ENCODE data around the gene SLC30A7.
"Not testable (repeated sequence)": the region's sequence is repeated elsewhere in the genome, so short reads cannot be mapped to it uniquely, and the experiment has no call there.

The SLC30A7 gene

DNA sequence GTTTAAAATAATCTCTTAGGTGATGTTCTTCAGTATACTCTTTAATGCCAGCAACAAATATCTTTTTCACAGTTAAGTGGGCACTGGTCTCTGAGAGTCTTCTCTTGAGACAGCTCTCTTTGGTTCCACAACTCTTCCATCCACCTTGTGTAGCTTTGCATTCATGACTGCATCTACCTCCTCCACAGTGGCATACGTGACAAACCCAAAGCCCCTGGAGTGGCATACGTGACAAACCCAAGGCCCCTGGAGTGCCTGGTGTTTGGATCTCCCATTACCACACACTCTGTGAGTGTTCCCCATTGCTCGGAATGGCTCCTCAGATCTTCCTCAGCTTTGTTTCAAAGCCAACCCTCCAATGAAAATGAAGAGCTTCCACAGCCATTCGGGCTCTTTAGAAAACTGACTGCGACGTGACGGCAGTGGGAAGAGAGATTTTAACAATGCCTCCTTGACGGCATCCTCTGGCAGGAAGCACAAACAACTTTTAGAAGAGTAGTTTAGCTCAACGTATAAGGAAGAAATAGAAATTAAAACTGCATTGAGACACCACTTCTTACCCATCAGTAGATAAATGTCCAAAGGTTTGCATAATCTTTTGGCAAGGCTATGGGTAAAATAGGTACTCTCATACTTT, 45.8 kb downstream of the SLC30A7 start:
- no peak for DNase-seq

DNA sequence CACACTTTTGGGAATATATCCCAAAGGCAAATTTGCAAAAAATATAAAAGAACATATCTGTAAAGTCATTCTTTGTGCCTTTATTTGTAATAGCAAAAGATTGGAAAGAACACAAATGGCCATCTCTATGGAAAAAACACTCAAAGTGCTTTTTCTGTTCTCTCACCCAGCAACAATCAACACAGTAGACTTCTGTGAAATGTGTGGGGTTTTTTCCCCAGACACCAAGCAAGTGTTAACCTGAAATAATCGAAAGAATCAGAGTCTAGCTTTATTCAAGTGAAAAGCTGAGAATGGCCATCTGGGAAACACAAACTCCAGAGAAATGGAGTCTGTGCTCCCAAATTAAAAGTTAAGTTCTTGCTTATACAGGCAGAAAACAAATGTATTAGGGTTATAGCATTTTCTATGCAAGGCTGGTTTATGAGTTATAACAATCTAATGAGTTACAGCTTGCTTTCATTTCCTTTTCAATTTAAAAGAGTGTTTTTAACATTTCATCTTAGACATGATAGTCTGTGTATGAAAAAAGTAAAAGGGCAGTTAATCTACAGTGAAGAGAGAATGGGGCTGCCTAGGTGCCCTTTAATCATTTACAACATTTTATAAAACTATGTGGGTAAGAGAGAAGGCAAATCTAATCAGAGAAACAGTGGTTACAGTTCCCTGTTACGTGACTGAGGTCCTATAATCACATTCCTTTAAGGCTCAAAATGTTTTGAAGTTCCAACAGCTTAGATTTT, 46.6 kb downstream of the SLC30A7 start:
- DNase-seq = no peak

DNA sequence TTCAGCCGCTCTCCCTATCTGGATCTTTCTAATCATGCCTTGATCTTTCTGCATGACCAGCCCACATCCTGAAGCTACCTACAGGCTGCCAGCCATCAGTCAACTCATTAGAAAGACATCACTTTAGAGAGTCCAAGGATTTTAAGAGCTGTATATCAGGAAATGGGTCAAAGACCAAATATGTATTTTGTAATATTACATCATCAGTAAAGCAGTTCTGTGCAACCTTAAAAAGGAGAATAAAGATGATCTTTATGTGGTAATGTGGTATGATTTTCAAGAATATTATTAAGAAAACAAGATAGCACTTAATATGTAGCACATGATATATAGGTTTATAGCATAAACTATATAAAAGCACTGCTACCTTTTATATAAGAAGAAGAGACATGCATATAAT, 47.6 kb downstream of the SLC30A7 start:
- DNase-seq = no peak

DNA sequence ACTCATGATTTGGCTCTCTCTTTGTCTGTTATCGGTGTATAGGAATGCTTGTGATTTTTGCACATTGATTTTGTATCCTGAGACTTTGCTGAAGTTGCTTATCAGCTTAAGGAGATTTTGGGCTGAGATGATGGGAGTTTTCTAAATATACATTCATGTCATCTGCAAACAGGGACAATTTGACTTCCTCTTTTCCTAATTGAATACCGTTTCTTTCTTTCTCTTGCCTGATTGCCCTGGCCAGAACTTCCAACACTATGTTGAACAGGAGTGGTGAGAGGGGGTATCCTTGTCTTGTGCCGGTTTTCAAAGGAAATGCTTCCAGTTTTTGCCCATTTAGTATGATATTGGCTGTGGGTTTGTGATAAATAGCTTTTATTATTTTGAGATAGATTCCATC, 50.2 kb downstream of the SLC30A7 start:
- DNase-seq = not testable (repeated sequence)

DNA sequence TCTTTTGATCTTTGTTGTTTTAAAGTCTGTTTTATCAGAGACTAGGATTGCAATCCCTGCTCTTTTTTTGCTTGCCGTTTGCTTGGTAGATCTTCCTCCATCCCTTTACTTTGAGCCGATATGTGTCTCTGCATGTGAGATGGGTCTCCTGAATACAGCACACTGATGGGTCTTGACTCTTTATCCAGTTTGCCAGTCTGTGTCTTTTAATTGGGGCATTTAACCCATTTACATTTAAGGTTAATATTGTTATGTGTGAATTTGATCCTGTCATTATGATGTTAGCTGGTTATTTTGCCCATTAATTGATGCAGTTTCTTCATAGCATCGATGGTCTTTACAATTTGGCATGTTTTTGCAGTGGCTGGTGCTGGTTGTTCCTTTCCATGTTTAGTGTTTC, 51.9 kb downstream of the SLC30A7 start:
- not testable (repeated sequence) for DNase-seq

DNA sequence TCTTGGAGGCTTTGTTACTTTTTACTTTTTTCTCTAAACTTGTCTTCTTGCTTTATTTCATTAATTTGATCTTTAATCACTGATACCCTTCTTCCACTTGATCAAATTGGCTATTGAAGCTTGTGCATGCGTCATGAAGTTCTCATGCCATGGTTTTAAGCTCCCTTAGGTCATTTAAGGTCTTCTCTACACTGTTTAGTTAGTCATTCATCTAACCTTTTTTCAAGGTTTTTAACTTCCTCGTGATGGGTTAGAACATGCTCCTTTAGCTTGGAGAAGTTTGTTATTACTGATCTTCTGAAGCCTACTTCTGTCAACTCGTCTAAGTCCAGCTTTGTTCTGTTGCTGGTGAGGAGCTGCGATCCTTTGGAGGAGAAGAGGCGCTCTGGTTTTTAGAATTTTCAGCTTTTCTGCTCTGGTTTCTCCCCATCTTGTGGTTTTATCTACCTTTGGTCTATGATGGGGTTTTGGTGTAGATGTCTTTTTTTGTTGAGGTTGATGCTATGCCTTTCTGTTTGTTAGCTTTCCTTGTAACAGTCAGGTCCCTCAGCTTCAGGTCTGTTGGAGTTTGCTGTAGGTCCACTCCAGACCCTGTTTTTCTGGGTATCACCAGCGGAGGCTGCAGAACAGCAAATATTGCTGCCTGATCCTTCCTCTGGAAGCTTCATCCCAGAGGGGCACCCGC, 53.0 kb downstream of the SLC30A7 start:
- not testable (repeated sequence) for DNase-seq

DNA sequence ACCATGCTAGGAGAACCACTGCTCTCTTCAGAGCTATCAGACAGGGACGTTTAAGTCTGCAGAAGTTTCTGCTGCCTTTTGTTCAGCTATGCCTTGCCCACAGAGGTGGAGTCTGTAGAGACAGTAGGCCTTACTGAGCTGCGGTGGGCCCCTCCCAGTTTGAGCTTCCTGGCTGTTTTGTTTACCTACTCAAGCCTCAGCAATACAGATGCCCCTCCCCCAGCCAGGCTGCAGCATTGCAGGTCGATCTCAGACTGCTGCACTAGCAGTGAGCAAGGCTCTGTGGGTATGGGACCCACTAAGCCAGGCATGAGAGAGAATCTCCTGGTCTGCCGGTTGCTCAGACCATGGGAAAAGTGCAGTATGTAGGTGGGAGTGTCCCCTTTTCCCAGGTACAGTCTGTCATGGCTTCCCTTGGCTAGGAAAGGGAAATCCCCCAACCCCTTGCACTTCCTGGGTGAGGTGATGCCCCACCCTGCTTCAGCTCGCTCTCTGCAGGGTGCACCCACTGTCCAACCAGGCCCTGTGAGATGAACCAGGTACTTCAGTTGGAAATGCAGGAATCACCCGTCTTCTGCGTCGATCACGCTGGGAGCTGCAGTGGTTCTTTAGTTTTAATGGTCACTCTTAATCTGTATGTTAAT, 53.7 kb downstream of the SLC30A7 start:
- DNase-seq = peak; percentile 49

DNA sequence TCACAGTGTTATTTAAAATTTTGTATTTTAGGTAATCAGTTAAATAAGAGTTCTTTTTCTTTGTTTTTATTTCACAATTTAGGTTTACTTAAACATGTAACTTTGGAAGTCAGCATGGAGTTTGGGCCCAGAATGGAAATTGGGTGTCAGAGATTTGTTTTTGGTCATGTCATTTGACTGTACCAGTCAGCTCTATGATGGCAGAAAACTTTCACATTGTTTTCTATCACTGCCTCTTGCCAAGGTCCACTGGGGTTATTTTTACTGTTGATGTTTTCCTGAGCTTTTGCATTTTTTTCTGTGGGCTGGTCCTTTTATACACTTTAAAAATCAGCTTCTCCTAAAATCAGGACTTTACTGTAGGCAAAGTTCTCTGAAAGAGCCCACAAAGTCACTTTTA, 54.4 kb downstream of the SLC30A7 start:
- no peak for DNase-seq

DNA sequence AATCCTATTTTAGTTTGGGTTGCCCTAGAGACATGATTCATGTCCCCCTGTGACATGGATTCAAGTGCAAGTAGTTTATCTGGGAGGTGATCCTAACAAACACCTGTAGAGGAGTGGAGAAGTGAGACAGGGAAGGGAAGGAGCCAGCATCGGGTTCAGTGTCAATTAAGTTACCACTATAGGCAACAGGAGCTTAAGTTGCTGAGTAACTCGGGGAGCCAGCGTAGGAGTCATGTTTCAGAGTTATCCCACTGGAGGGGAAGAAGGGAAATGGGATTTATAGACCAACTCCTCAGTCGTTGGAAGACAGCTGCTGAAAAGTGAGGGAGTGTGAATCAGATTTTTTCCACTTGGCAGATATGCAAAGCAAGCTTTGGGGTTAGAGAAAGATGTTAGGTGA, 54.9 kb downstream of the SLC30A7 start:
- no peak for DNase-seq

DNA sequence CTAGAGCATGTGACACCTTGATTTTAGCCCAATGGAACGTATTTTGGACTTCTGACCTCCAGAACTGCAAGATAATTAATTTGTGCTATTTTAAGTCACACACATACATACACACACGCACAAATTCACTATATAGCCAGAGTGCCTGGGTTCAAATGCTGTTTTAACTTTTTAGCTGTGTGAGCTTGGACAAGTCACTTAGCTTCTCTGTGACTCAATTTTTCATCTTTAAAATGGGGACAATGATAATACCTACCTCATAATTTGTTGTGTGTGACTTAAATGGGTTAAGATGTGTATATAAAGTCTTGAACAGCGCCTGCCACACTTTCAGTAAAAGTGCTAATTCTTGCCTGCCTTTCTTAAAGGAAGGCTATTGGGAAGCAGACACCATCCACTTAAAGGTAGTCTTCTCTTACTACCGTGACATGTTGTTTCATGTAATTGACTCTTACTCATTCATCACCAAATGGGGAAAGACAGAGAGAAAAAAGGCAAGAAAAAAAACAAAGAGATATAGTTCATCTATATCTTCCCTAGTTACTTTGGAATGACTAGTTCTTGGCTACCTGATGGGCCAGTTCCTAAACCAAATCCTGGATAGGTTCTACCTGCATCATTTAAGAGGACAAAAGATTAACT, 56.3 kb downstream of the SLC30A7 start:
- DNase-seq = no peak

DNA sequence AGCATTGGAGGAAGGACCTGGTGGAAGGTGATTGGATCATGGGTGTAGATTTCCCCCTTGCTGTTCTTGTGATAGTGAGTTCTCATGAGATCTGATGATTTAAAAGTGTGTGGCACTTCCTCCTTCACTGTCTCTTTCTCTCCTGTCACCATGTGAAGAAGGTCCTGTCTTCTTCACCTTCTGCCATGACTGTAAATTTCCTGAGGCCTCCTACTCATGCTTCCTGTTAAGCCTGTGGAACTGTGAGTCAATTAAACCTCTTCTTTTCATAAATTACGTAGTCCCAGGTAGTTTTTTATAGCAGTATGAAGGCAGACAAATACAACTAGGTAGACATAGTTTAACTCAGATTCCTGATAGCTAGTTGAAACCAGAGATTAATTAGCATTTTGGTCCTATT, 57.1 kb downstream of the SLC30A7 start:
- DNase-seq = not testable (repeated sequence)

DNA sequence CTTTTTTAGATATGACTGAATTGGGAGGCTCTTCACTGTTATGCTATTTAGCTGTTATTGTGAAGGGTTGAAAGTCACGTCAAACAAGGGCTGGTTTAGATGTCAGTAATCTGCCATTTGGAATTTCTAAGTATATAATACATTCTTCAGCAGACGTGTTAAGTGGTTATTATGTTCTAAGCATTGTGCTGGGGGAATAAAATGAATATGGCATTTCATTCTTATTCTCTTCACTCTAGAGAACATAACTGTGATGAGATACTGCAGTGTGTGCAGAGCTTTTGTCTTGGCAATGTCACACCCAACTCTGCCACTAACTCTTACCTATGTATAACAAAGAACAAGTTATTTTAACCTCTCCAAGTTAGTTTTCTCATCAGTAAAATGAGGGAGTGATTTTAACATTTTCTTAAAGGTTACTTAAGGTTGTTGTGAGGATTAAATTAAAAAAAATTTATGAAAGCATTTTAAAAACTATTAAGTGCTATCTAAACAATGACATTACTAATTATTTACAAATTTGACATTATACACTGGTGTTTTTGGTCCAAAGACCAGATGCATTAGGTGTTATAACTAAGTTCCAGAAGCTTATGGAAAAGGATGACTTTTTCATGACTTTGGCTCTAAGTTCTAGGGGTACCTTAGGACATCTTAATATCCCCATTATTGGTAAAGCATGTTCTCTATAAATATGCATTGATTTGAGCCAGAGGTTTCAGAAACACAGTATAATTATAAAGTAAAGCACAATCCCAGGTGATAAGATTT, 58.3 kb downstream of the SLC30A7 start:
- no peak for DNase-seq

DNA sequence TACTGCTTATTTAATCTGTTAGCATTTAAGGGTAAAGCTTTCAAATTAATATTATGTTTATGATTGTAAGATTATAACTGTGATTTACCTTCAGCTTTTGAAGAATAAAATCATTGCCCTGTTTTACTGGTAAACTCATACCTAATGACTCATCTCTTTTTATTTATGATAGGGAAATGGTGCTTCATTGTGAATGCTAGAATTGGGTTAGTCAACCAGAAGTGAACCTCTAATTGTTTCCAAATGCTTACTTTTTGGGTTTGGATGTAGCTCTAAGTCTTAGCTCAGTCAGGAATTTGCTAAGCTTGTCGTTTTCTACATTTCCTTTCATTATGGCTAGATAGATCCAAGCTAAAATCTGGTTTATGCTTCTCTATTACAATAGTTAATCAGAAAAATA, 59.4 kb downstream of the SLC30A7 start:
- no peak for DNase-seq

DNA sequence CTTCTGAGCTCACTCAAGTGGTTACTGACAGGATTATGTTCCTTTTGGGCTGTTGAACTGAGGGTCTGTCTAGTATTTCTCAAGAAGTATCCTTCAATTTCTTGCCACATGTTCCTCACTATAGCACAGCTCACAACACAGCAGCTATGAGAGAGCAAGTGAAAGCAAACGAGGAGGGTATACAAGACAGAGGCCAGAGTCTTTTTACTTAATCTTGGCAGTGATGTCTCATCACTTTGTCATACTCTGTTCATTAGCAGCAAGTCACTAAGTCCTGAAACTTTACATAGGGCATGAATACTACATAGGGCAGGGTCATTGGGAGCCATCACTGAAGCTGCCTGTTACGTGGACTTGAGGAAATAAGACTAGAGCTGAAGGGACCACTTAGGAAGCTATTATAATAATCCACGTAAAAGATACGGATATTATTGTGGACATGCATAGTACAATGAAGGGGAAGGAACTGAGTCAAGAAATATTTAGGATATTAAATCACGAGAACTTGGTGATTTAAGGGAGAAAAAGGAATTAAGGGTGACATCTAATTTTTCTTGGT, 63.7 kb downstream of the SLC30A7 start:
- no peak for DNase-seq

DNA sequence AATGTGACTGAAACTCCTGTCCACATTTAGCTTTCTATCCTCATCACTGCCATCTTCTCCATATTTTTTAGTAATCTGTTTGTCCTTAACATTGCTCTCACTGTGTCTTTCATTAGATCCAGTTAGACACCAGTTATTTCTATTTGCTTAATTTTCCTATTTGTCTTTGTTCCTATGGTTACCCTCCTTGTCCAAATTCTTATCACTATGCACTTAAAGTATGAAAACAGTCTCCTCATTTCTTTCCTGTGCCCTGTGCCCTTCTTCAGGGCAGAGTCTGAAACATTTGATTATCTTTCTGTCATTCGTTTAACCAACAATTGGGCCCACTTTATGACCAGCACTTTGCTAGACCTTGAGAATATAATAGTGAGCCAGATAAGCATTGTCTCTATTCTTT, 64.2 kb downstream of the SLC30A7 start:
- no peak for DNase-seq

DNA sequence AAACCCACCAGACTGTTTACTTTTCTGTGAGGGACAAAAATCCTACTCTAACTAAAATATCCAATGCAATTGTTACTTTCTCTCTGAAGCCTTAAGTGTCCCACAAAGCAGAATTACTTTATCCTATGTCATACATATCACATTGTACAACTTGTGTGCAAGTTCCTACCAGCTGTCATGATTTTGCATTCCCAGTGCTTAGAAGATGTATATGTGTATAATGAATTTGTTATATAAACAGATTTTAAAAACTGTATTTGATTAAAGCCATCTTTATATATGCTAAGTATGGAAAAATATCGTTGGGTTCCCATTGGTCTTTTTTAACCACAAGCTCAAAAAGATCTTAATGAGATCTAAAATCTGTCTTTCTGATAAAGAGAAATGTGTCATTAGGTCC, 72.7 kb downstream of the SLC30A7 start:
- no peak for DNase-seq

DNA sequence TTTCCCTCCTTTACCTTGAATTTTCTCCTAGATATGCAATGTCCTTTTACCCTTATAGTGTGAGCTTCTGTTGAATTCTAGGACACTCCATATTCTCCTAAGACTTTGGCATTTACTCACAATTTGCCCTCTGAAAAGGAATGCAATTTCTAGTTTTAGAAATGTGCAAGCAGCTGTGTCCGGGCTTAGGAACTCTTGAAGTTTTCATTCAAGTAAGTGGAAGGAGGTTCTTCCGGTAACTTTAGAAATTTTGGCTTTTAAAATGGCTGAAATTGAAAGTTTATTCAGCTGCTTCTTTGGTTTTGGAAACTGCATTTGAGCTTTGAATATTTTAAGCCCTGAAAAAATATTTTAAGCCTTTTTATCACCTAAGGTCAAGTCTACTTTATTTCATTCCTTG, 73.4 kb downstream of the SLC30A7 start:
- DNase-seq = no peak

DNA sequence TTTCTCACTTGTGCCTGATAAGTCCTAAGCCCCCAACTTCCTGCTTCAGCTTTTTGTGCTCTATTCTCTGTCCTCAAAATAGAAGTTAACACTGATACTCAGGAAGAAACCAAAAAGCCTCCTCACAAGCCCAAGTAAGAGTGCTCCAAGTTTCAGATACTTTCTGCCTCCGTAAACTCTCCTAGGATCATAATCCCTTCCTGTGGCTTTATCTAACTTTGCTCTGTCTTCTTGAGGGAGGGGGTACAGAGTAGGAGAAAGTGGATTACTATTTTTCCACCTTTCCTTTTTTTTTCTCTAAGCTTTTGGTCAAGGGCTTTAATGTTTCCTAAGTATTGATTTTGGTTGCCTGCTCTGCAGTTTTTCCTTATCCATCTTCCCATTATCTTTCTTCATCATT, 75.1 kb downstream of the SLC30A7 start:
- no peak for DNase-seq

DNA sequence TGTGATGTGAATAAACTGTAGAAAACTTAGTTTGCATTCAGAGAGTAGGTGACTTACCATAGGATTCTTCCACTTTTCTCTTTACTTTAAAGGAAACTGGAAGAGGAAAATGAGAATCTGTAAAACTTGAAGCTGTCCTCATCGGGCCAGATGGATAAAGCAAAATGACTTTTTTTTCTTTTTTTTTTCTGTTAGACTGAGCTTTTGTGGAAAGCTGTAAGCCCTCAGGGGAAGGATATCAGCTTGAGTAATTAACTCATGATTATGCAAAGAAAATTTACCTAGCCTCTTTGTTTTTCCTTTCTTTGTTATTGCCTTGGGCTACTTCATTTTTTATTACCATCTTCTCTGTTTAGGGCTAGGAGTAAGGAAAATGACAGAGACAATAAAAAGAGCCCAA, 76.3 kb downstream of the SLC30A7 start:
- DNase-seq = no peak

DNA sequence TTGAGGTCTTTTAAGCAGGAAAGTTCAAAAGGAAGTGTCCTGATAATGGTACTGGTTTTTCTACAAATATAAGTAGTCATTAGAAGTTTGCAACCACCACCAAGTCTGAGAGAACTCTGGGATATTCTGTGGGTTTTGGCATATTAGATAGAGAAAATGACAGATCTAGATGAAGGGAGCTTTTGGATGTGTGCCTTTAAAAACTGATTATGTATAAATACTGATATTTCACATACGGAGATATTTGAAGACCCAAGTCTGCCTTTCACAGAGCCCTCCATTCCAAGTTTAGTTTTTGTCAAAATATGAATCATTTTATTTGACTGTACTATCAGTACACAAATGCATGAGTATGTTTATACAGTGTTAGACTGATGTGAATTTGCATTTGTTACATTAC, 81.0 kb downstream of the SLC30A7 start:
- no peak for DNase-seq

DNA sequence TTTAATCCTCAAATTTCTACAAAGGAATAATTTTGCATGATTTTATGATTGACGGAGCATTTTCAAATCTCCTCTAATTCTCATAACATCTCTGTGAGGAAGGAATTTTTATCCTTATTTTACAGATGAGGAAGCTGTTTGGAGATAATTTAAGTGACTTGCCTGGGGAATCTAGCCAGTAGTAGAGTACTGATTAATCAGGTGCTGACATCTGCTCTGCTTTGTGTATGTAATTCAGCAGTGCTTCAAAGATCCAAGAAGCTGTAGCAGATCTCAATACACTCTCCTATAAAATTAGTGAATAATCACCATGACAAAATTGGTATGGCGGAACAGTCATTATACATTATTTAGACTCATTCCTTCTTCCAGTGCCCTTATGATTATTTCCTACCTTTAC, 83.7 kb downstream of the SLC30A7 start:
- no peak for DNase-seq

DNA sequence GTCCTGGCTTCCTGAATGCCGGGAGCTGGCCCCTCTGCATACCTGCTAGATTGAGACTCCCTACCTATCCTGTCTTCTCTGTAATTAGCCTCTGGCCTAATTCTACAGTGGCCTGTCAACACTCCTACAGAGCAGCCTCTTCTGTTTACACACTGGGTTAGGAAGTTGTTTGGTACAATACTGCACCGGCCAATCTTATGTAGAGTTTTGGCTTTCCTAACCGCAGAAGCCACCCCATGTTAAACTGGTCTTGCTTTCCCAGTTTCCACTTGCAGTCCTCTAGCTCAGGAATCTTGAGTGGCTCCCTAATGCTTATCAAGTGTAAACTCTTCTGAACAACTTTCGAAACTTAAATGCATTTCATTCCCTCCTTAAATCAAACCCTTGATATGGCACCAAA, 86.9 kb downstream of the SLC30A7 start:
- no peak for DNase-seq
